Loucy (cell line): ENCODE measurements around the gene RMDN2.

Source experiments
- H2AFZ ChIP-seq: fragments of 200-600 bp; sonication (generic); 2 replicates; pipeline ENCODE4 v1.6.0; 2016; ENCODE audit warnings: antibody characterized with exemption, mild to moderate bottlenecking, low read length, moderate library complexity
- H3F3A ChIP-seq: fragments of 200-600 bp; 2 replicates; pipeline ENCODE4 v1.6.0; 2016; ENCODE audit warnings: antibody characterized with exemption, low read depth, mild to moderate bottlenecking
- H3K27me3 ChIP-seq: fragments of 200-600 bp; sonication (generic); 2 replicates; pipeline ENCODE4 v1.6.1; 2014; ENCODE audit warnings: low read length, mild to moderate bottlenecking; ENCODE audit not compliant: insufficient read depth, poor library complexity, severe bottlenecking
- H3K36me3 ChIP-seq: fragments of 200-600 bp; sonication (generic); 2 replicates; pipeline ENCODE4 v1.6.1; 2016; ENCODE audit warnings: low read length; ENCODE audit not compliant: insufficient read depth
- H3K4me1 ChIP-seq: fragments of 200-600 bp; sonication (generic); 2 replicates; pipeline ENCODE4 v1.5.1; 2014; ENCODE audit warnings: low read length, mild to moderate bottlenecking; ENCODE audit not compliant: insufficient read depth, poor library complexity, severe bottlenecking
- H3K4me2 ChIP-seq: fragments of 200-600 bp; sonication (generic); 2 replicates; pipeline ENCODE4 v1.6.0; 2014; ENCODE audit warnings: antibody characterized with exemption, low read length, low read depth, mild to moderate bottlenecking; ENCODE audit not compliant: poor library complexity, severe bottlenecking
- H3K4me3 ChIP-seq: fragments of 200-600 bp; sonication (generic); 2 replicates; pipeline ENCODE4 v1.5.1; 2014; ENCODE audit warnings: low read length, mild to moderate bottlenecking, mixed read lengths; ENCODE audit not compliant: poor library complexity, severe bottlenecking
- H3K79me2 ChIP-seq: fragments of 200-600 bp; sonication (generic); 2 replicates; pipeline ENCODE4 v1.6.1; 2014; ENCODE audit warnings: low read length; ENCODE audit not compliant: insufficient read depth
- H3K9ac ChIP-seq: fragments of 200-600 bp; sonication (generic); 2 replicates; pipeline ENCODE4 v1.6.0; 2014; ENCODE audit warnings: mild to moderate bottlenecking, low read depth, low read length, moderate library complexity; ENCODE audit not compliant: poor library complexity, severe bottlenecking
- H3K9me2 ChIP-seq: fragments of 200-600 bp; sonication (generic); replicated peaks from 2 replicates; pipeline ENCODE4 v1.6.1; 2016; ENCODE audit warnings: low read depth, low read length, mixed read lengths
- H3K9me3 ChIP-seq: fragments of 200-600 bp; sonication (generic); 2 replicates; pipeline ENCODE4 v1.6.1; 2014; ENCODE audit warnings: mild to moderate bottlenecking, antibody characterized with exemption, low read length, low read depth; ENCODE audit not compliant: insufficient read depth
- H4K20me1 ChIP-seq: fragments of 200-600 bp; sonication (generic); 2 replicates; pipeline ENCODE4 v1.6.0; 2014; ENCODE audit warnings: antibody characterized with exemption, low read length, mild to moderate bottlenecking; ENCODE audit not compliant: insufficient read depth, poor library complexity, severe bottlenecking
- EZH2phosphoT487 ChIP-seq: fragments of 200-600 bp; IDR thresholded peaks from 2 replicates; pipeline ENCODE4 v1.6.1; 2018; ENCODE audit warnings: antibody characterized with exemption, mild to moderate bottlenecking, moderate library complexity, borderline replicate concordance
- TF ChIP-seq, protein P1 (sequence below): fragments of 200-600 bp; sonication (generic); conservative IDR thresholded peaks from 2 replicates; pipeline ENCODE4 v1.5.1; 2014; ENCODE audit warnings: mild to moderate bottlenecking, antibody characterized with exemption, low read length

The RMDN2 gene

GRCh38 chr2:37920570-37920969 lies 4.5 kb upstream of the RMDN2 start:
- H3K4me1 ChIP-seq, result peaks cover 16% of the 10 kb centered on the region
- no peak overlapping the region for H3K9ac ChIP-seq
- no peak overlapping the region for H3K4me2 ChIP-seq
- H3K27me3 ChIP-seq, result no peaks in the 10 kb centered on the region
- no peak overlapping the region for H3K4me3 ChIP-seq
- H3K9me3 ChIP-seq, result no peaks in the 10 kb centered on the region
- no peak for TF ChIP-seq EZH2phosphoT487
- TF ChIP-seq, protein P1, sequence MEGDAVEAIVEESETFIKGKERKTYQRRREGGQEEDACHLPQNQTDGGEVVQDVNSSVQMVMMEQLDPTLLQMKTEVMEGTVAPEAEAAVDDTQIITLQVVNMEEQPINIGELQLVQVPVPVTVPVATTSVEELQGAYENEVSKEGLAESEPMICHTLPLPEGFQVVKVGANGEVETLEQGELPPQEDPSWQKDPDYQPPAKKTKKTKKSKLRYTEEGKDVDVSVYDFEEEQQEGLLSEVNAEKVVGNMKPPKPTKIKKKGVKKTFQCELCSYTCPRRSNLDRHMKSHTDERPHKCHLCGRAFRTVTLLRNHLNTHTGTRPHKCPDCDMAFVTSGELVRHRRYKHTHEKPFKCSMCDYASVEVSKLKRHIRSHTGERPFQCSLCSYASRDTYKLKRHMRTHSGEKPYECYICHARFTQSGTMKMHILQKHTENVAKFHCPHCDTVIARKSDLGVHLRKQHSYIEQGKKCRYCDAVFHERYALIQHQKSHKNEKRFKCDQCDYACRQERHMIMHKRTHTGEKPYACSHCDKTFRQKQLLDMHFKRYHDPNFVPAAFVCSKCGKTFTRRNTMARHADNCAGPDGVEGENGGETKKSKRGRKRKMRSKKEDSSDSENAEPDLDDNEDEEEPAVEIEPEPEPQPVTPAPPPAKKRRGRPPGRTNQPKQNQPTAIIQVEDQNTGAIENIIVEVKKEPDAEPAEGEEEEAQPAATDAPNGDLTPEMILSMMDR, result no peak
- no peaks in the 10 kb centered on the region for H4K20me1 ChIP-seq
- H2AFZ ChIP-seq, result no peak overlapping the region
- no peaks in the 10 kb centered on the region for H3K36me3 ChIP-seq
- H3F3A ChIP-seq, result no peaks in the 10 kb centered on the region
- no peaks in the 10 kb centered on the region for H3K79me2 ChIP-seq
- no peaks in the 10 kb centered on the region for H3K9me2 ChIP-seq

- H2AFZ ChIP-seq, result no peak overlapping the region
- H3F3A ChIP-seq, result no peaks in the 10 kb centered on the region
- TF ChIP-seq, protein P1, result no peak
- no peak for TF ChIP-seq EZH2phosphoT487
- H3K4me3 ChIP-seq, result no peak overlapping the region
- H3K9me3 ChIP-seq, result no peaks in the 10 kb centered on the region
- no peaks in the 10 kb centered on the region for H3K79me2 ChIP-seq
- H3K4me2 ChIP-seq, result no peak overlapping the region
- H3K4me1 ChIP-seq, result peaks cover 16% of the 10 kb centered on the region
- H3K36me3 ChIP-seq, result no peaks in the 10 kb centered on the region
- H3K27me3 ChIP-seq, result no peaks in the 10 kb centered on the region
- no peak overlapping the region for H3K9ac ChIP-seq
- H4K20me1 ChIP-seq, result no peaks in the 10 kb centered on the region
- no peaks in the 10 kb centered on the region for H3K9me2 ChIP-seq
These were observed 3.3 kb upstream of the RMDN2 start for GRCh38 chr2:37921781-37922180.

DNA sequence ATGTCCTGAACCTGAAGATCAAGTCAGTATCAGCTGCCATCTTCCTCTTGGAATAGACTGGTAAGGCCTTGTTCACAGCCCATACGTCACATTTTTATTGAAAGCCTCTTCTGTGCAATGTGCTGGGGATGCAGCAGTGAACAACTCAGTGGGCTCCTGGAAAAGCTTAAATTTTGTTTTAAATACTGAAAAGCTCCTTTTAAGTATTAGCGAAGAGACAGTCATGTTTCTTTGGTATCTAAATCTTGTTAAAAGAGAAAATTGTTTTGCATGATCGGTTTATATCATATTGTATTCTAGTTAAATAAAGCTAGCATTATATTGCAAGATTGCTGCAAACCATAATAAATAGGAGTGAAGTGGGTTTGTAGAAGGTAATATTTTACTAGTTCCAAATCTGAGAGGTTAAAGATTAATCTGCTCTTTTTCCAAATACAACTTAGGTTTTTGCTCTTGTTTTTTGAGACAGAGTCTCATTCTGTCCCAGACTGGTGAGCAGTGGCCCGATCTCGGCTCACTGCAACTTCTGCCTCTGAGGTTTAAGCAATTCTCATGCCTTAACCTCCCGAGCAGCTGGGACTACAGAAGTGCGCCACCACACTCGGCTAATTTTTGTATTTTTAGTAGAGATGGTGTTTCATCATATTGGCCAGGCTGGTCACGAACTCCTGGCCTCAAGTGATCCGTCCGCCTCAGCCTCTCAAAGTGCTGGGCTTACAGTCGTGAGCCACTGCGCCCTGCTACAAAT lies 1.6 kb upstream of the RMDN2 start:
- no peaks in the 10 kb centered on the region for H3K9me3 ChIP-seq
- no peaks in the 10 kb centered on the region for H3K9me2 ChIP-seq
- H4K20me1 ChIP-seq, result no peaks in the 10 kb centered on the region
- H3K9ac ChIP-seq, result no peak overlapping the region
- no peak overlapping the region for H3K4me2 ChIP-seq
- H2AFZ ChIP-seq, result no peak overlapping the region
- no peak overlapping the region for H3K4me3 ChIP-seq
- no peaks in the 10 kb centered on the region for H3K36me3 ChIP-seq
- no peaks in the 10 kb centered on the region for H3F3A ChIP-seq
- TF ChIP-seq, protein P1, result no peak
- no peak for TF ChIP-seq EZH2phosphoT487
- H3K27me3 ChIP-seq, result no peaks in the 10 kb centered on the region
- peaks cover 16% of the 10 kb centered on the region for H3K4me1 ChIP-seq
- H3K79me2 ChIP-seq, result no peaks in the 10 kb centered on the region
